HEK293 (cell line): ENCODE measurements around the gene DLG2.

Experiments used
- CTCF ChIA-PET: fragments of 350-600 bp; formaldehyde crosslinking; extraction: SDS; loops from one replicate; lab custom pipeline; 2021; ENCODE audit warnings: antibody characterized with exemption; lab: Yijun Ruan, JAX
- POLR2A ChIA-PET: fragments of 300-600 bp; formaldehyde crosslinking; extraction: SDS; loops from one replicate; lab custom pipeline; 2020; ENCODE audit warnings: antibody characterized with exemption, inconsistent platforms; lab: Yijun Ruan, JAX
- H3K27ac ChIP-seq: fragments of 200-500 bp; sonication (Bioruptor generic); 2 replicates; pipeline ENCODE4 v1.5.1; 2014; ENCODE audit warnings: low read depth, low read length, control low read depth, inconsistent platforms; ENCODE audit errors: extremely low read depth
- H3K36me3 ChIP-seq, 2 experiments: fragments of 200-500 bp in 1 of 2; sonication (Bioruptor generic) in 1 of 2; 1 replicate in 1 of 2; 2 replicates in 1 of 2; pipeline ENCODE4 v1.5.1; 2014 to 2017; ENCODE audit warnings: inconsistent platforms in 2 of 2, low read length in 2 of 2; ENCODE audit not compliant: control insufficient read depth in 2 of 2, insufficient read depth in 1 of 2
- H3K4me1 ChIP-seq: fragments of 200-500 bp; sonication (Bioruptor generic); 2 replicates; pipeline ENCODE4 v1.5.1; 2014; ENCODE audit warnings: mild to moderate bottlenecking, low read length, inconsistent platforms; ENCODE audit not compliant: control insufficient read depth, insufficient read depth
- H3K4me3 ChIP-seq: 2 replicates; pipeline ENCODE4 v1.5.1; 2011; ENCODE audit warnings: low read depth, mild to moderate bottlenecking, control low read depth, low read length, moderate library complexity
- H3K9me3 ChIP-seq: fragments of 200-500 bp; sonication (Bioruptor generic); 2 replicates; pipeline ENCODE4 v1.5.1; 2014; ENCODE audit warnings: low read depth, low read length, inconsistent platforms; ENCODE audit not compliant: control insufficient read depth, insufficient read depth
- BCL11B ChIP-seq: fragments of 450-650 bp; formaldehyde crosslinking; IDR thresholded peaks from 2 replicates; pipeline ENCODE4 v1.5.1; 2016; ENCODE audit warnings: low read depth, missing biosample characterization, missing genetic modification characterization
- ELK4 ChIP-seq: IDR thresholded peaks from 2 replicates; pipeline ENCODE4 v1.6.1; 2011; ENCODE audit warnings: mild to moderate bottlenecking, low read depth, low read length, borderline replicate concordance
- INSM2 ChIP-seq: fragments of 450-650 bp; formaldehyde crosslinking; IDR thresholded peaks from 2 replicates; pipeline ENCODE4 v1.5.1; 2016; ENCODE audit warnings: missing biosample characterization, missing genetic modification characterization
- PATZ1 ChIP-seq: fragments of 450-650 bp; formaldehyde crosslinking; IDR thresholded peaks from 2 replicates; pipeline ENCODE4 v1.5.1; 2016; ENCODE audit warnings: missing biosample characterization, missing genetic modification characterization
- ZNF133 ChIP-seq: fragments of 450-650 bp; formaldehyde crosslinking; IDR thresholded peaks from 2 replicates; pipeline ENCODE4 v1.5.1; 2016; ENCODE audit warnings: missing biosample characterization, missing genetic modification characterization
- ZNF140 ChIP-seq: fragments of 450-650 bp; formaldehyde crosslinking; IDR thresholded peaks from 2 replicates; pipeline ENCODE4 v1.5.1; 2016; ENCODE audit warnings: missing biosample characterization, missing genetic modification characterization
- ZNF155 ChIP-seq: fragments of 450-650 bp; formaldehyde crosslinking; IDR thresholded peaks from 2 replicates; pipeline ENCODE4 v1.5.1; 2016; ENCODE audit warnings: missing biosample characterization, missing genetic modification characterization
- ZNF211 ChIP-seq: fragments of 450-650 bp; formaldehyde crosslinking; IDR thresholded peaks from 2 replicates; pipeline ENCODE4 v1.5.1; 2016; ENCODE audit warnings: low read depth, missing biosample characterization, missing genetic modification characterization
- ZNF214 ChIP-seq: fragments of 450-650 bp; formaldehyde crosslinking; IDR thresholded peaks from 2 replicates; pipeline ENCODE4 v1.5.1; 2017; ENCODE audit warnings: missing biosample characterization, mild to moderate bottlenecking, missing genetic modification characterization, borderline replicate concordance
- ZNF239 ChIP-seq: fragments of 450-650 bp; formaldehyde crosslinking; IDR thresholded peaks from 2 replicates; pipeline ENCODE4 v1.5.1; 2016; ENCODE audit warnings: missing biosample characterization, missing genetic modification characterization
- ZNF248 ChIP-seq: fragments of 450-650 bp; formaldehyde crosslinking; IDR thresholded peaks from 2 replicates; pipeline ENCODE4 v1.5.1; 2017; ENCODE audit warnings: missing biosample characterization, missing genetic modification characterization
- ZNF311 ChIP-seq: fragments of 450-650 bp; formaldehyde crosslinking; IDR thresholded peaks from 2 replicates; pipeline ENCODE4 v1.5.1; 2017; ENCODE audit warnings: missing biosample characterization, missing genetic modification characterization, borderline replicate concordance
- ZNF426 ChIP-seq: fragments of 450-650 bp; formaldehyde crosslinking; IDR thresholded peaks from 2 replicates; pipeline ENCODE4 v1.5.1; 2017; ENCODE audit warnings: missing biosample characterization, missing genetic modification characterization, mild to moderate bottlenecking, inconsistent platforms, moderate library complexity
- ZNF449 ChIP-seq: fragments of 450-650 bp; formaldehyde crosslinking; IDR thresholded peaks from 2 replicates; pipeline ENCODE4 v1.5.1; 2017; ENCODE audit warnings: missing biosample characterization, mild to moderate bottlenecking, missing genetic modification characterization, moderate library complexity
- ZNF501 ChIP-seq: fragments of 450-650 bp; formaldehyde crosslinking; IDR thresholded peaks from 2 replicates; pipeline ENCODE4 v1.5.1; 2016; ENCODE audit warnings: missing biosample characterization, missing genetic modification characterization
- ZNF549 ChIP-seq: fragments of 450-650 bp; IDR thresholded peaks from 2 replicates; pipeline ENCODE4 v1.5.1; 2018; ENCODE audit warnings: missing biosample characterization, missing genetic modification characterization, mild to moderate bottlenecking, inconsistent platforms, moderate library complexity
- ZNF560 ChIP-seq: fragments of 450-650 bp; formaldehyde crosslinking; IDR thresholded peaks from 2 replicates; pipeline ENCODE4 v1.5.1; 2017; ENCODE audit warnings: missing biosample characterization, missing genetic modification characterization, borderline replicate concordance
- ZNF624 ChIP-seq: fragments of 450-650 bp; formaldehyde crosslinking; IDR thresholded peaks from 2 replicates; pipeline ENCODE4 v1.5.1; 2017; ENCODE audit warnings: missing biosample characterization, missing genetic modification characterization
- ZNF639 ChIP-seq: fragments of 450-650 bp; formaldehyde crosslinking; IDR thresholded peaks from 2 replicates; pipeline ENCODE4 v1.5.1; 2016; ENCODE audit warnings: missing biosample characterization, missing genetic modification characterization
- ZNF677 ChIP-seq: fragments of 450-650 bp; IDR thresholded peaks from 2 replicates; pipeline ENCODE4 v1.5.0; 2018; ENCODE audit warnings: missing biosample characterization, mild to moderate bottlenecking, missing genetic modification characterization, moderate library complexity
- ZNF776 ChIP-seq: fragments of 450-650 bp; formaldehyde crosslinking; IDR thresholded peaks from 2 replicates; pipeline ENCODE4 v1.5.0; 2017; ENCODE audit warnings: missing biosample characterization, missing genetic modification characterization, borderline replicate concordance
- ZNF777 ChIP-seq: fragments of 450-650 bp; formaldehyde crosslinking; IDR thresholded peaks from 2 replicates; pipeline ENCODE4 v1.5.1; 2017; ENCODE audit warnings: missing biosample characterization, missing genetic modification characterization, borderline replicate concordance
- ZNF785 ChIP-seq: fragments of 450-650 bp; formaldehyde crosslinking; IDR thresholded peaks from 2 replicates; pipeline ENCODE4 v1.5.1; 2016; ENCODE audit warnings: missing biosample characterization, missing genetic modification characterization
- ZSCAN18 ChIP-seq: fragments of 450-650 bp; formaldehyde crosslinking; IDR thresholded peaks from 2 replicates; pipeline ENCODE4 v1.5.1; 2016; ENCODE audit warnings: missing biosample characterization, missing genetic modification characterization
- ZSCAN30 ChIP-seq: fragments of 450-650 bp; IDR thresholded peaks from 2 replicates; pipeline ENCODE4 v1.5.1; 2018; ENCODE audit warnings: missing biosample characterization, mild to moderate bottlenecking, missing genetic modification characterization, moderate library complexity
- ZSCAN4 ChIP-seq: fragments of 450-650 bp; formaldehyde crosslinking; IDR thresholded peaks from 2 replicates; pipeline ENCODE4 v1.5.1; 2017; ENCODE audit warnings: missing biosample characterization, missing genetic modification characterization

DLG2 gene

GRCh38 chr11:83459798-83460197 lies 2167.3 kb downstream of the DLG2 start (continued):
- TF ChIP-seq BCL11B (tag by site-specific recombination): no peak
- no peak for TF ChIP-seq ELK4
- no peak for TF ChIP-seq ZSCAN4
- no peak for TF ChIP-seq ZNF140 (tag by site-specific recombination)
- TF ChIP-seq ZNF214 (tag by site-specific recombination): no peak
- TF ChIP-seq ZNF677 (tag by site-specific recombination): no peak
- TF ChIP-seq ZNF501 (tag by site-specific recombination): no peak

GRCh38 chr11:83456566-83456965 lies 2170.6 kb downstream of the DLG2 start:
- TF ChIP-seq ZNF624 (tag by site-specific recombination): no peak
- TF ChIP-seq ZNF311 (tag by site-specific recombination): no peak
- TF ChIP-seq ZNF155: no peak
- TF ChIP-seq ZNF776 (tag by site-specific recombination): no peak
- TF ChIP-seq ZNF785 (tag by site-specific recombination): no peak
- TF ChIP-seq ZNF133 (tag by site-specific recombination): no peak
- TF ChIP-seq PATZ1 (tag by site-specific recombination): no peak
- TF ChIP-seq INSM2 (tag by site-specific recombination): no peak
- TF ChIP-seq ZNF211 (tag by site-specific recombination): no peak
- no peak for TF ChIP-seq ZNF248 (tag by site-specific recombination)
- TF ChIP-seq ZNF239: no peak
- no peak for TF ChIP-seq ZSCAN30
- TF ChIP-seq ZNF560: no peak
- no peak for TF ChIP-seq ZNF777 (tag by site-specific recombination)
- no peak for TF ChIP-seq ZNF449 (tag by site-specific recombination)
- no peak for TF ChIP-seq ZNF426 (tag by site-specific recombination)
- no peak for TF ChIP-seq ZSCAN18
- no peak for TF ChIP-seq ZNF549
- TF ChIP-seq BCL11B (tag by site-specific recombination): no peak
- no peak for TF ChIP-seq ZNF639
- POLR2A ChIA-PET: no interaction called here
- CTCF ChIA-PET: no interaction called here
- Histone ChIP-seq H3K27ac (no peak overlapping the region), H3K36me3 (no peaks in the 10 kb centered on the region), H3K4me3 (no peak overlapping the region), H3K9me3 (no peaks in the 10 kb centered on the region), H3K4me1 (no peaks in the 10 kb centered on the region)
